Osteoblast (primary cell): Measurements from ENCODE around the gene HCAR2. TPM values are rescaled to one million over a fixed set of nuclear protein-coding genes. Genes with fewer than 3 reads are reported as not detected.
"Not testable (repeated sequence)": the region's sequence is repeated elsewhere in the genome, so short reads cannot be mapped to it uniquely, and the experiment has no call there.

Source experiments
- DNase-seq: peaks from one replicate; pipeline ENCODE4 v3.0.0; 2011; ENCODE audit warnings: low spot score, mixed read lengths; ENCODE audit not compliant: insufficient read length; ENCODE audit errors: missing footprints
- H2AFZ ChIP-seq: 2 replicates; pipeline ENCODE4 v1.6.0; 2011; ENCODE audit warnings: mild to moderate bottlenecking, low read length
- H3K27ac ChIP-seq: 2 replicates; pipeline ENCODE4 v1.5.1; 2011; ENCODE audit warnings: mild to moderate bottlenecking, low read depth, low read length, moderate library complexity
- H3K27me3 ChIP-seq: 2 replicates; pipeline ENCODE4 v1.6.0; 2012; ENCODE audit warnings: mild to moderate bottlenecking, control low read depth, inconsistent platforms, low read length, moderate library complexity; ENCODE audit not compliant: insufficient read depth
- H3K36me3 ChIP-seq: 2 replicates; pipeline ENCODE4 v1.5.1; 2011; ENCODE audit warnings: mild to moderate bottlenecking, low read length, control low read depth, moderate library complexity; ENCODE audit not compliant: insufficient read depth
- H3K4me1 ChIP-seq: 2 replicates; pipeline ENCODE4 v1.5.1; 2011; ENCODE audit warnings: mild to moderate bottlenecking, low read length, control low read depth, moderate library complexity; ENCODE audit not compliant: insufficient read depth
- H3K4me2 ChIP-seq: 2 replicates; pipeline ENCODE4 v1.6.0; 2011; ENCODE audit warnings: mild to moderate bottlenecking, low read length; ENCODE audit not compliant: insufficient read depth
- H3K4me3 ChIP-seq: fragments of 200-600 bp; sonication (generic); 3 replicates; pipeline ENCODE4 v1.5.1; 2012; ENCODE audit warnings: mild to moderate bottlenecking, low read length, inconsistent platforms; ENCODE audit not compliant: insufficient read depth
- H3K79me2 ChIP-seq: 2 replicates; pipeline ENCODE4 v1.6.0; 2012; ENCODE audit warnings: mild to moderate bottlenecking, low read length, control low read depth, inconsistent platforms; ENCODE audit not compliant: insufficient read depth
- H3K9me3 ChIP-seq: 2 replicates; pipeline ENCODE4 v1.5.1; 2011; ENCODE audit warnings: low read depth, low read length, control low read depth
- H4K20me1 ChIP-seq: 2 replicates; pipeline ENCODE4 v1.6.0; 2012; ENCODE audit warnings: mild to moderate bottlenecking, low read length, control low read depth; ENCODE audit not compliant: insufficient read depth
- CTCF ChIP-seq: IDR thresholded peaks from 2 replicates; pipeline ENCODE4 v1.5.1; 2011; ENCODE audit warnings: mild to moderate bottlenecking, low read depth, low read length, moderate library complexity; ENCODE audit errors: extremely low read depth
- total RNA-seq: library from RNA; depleted of rRNA; stranded (reverse); fragments of >200 nt; gene quantifications from 2 replicates; pipeline ENCODE4 v1.2.3, GENCODE V29; 2012

The HCAR2 gene
- total RNA-seq, 1 donor: not detected

GRCh38 chr12:122721057-122721545, 17.9 kb upstream of the HCAR2 start:
- no peak overlapping the region for H3K4me2 ChIP-seq
- peaks cover 4% of the 10 kb centered on the region for H3K4me1 ChIP-seq
- no peak overlapping the region for H2AFZ ChIP-seq
- H3K27ac ChIP-seq: no peak overlapping the region
- peaks cover 1% of the 10 kb centered on the region for H3K27me3 ChIP-seq
- H3K4me3 ChIP-seq: no peak overlapping the region
- no peaks in the 10 kb centered on the region for H3K36me3 ChIP-seq
- H3K79me2 ChIP-seq: no peaks in the 10 kb centered on the region
- H3K9me3 ChIP-seq: no peaks in the 10 kb centered on the region
- DNase-seq: no peak
- TF ChIP-seq CTCF: no peak
- H4K20me1 ChIP-seq: no peaks in the 10 kb centered on the region

- H3K4me3 ChIP-seq, H3K9me3 ChIP-seq, H3K27me3 ChIP-seq, H2AFZ ChIP-seq, H3K36me3 ChIP-seq, H3K4me2 ChIP-seq, H3K79me2 ChIP-seq, H3K27ac ChIP-seq, DNase-seq, H3K4me1 ChIP-seq, H4K20me1 ChIP-seq: not testable (repeated sequence)
These were observed 13.5 kb upstream of the HCAR2 start, which contains the start of gene HCAR3 for GRCh38 chr12:122716658-122717057. HCAR3 (minus strand) TSS chr12:122716811; CDS start chr12:122716737, 74 bp downstream.

GRCh38 chr12:122715211-122715610, 12.1 kb upstream of the HCAR2 start:
- not testable (repeated sequence) for H3K9me3 ChIP-seq, H3K4me3 ChIP-seq, DNase-seq

GRCh38 chr12:122713491-122714188, 10.5 kb upstream of the HCAR2 start:
- not testable (repeated sequence) for H3K9me3 ChIP-seq, H3K4me3 ChIP-seq, H3K79me2 ChIP-seq, H2AFZ ChIP-seq, H3K27me3 ChIP-seq, H3K36me3 ChIP-seq, DNase-seq, H3K4me1 ChIP-seq, H4K20me1 ChIP-seq, H3K4me2 ChIP-seq, H3K27ac ChIP-seq

More at GRCh38 chr12:122715211-122715610, 12.1 kb upstream of the HCAR2 start:
- H4K20me1 ChIP-seq, H3K4me2 ChIP-seq, H2AFZ ChIP-seq, H3K79me2 ChIP-seq, H3K27me3 ChIP-seq, H3K4me1 ChIP-seq, H3K36me3 ChIP-seq, H3K27ac ChIP-seq: not testable (repeated sequence)

GRCh38 chr12:122711266-122711665, 8.1 kb upstream of the HCAR2 start:
- H3K4me3 ChIP-seq, H2AFZ ChIP-seq, H3K27ac ChIP-seq, H3K4me1 ChIP-seq, DNase-seq, H4K20me1 ChIP-seq, H3K27me3 ChIP-seq, H3K79me2 ChIP-seq, H3K36me3 ChIP-seq, H3K9me3 ChIP-seq, H3K4me2 ChIP-seq: not testable (repeated sequence)

- H2AFZ ChIP-seq, H3K4me3 ChIP-seq, DNase-seq: not testable (repeated sequence)
These were observed 7.2 kb upstream of the HCAR2 start for GRCh38 chr12:122710341-122710740.

GRCh38 chr12:122709287-122709686, 6.1 kb upstream of the HCAR2 start:
- not testable (repeated sequence) for H3K4me2 ChIP-seq, H3K27me3 ChIP-seq, H3K36me3 ChIP-seq, DNase-seq, H3K79me2 ChIP-seq, H3K9me3 ChIP-seq, H2AFZ ChIP-seq, H4K20me1 ChIP-seq, H3K4me3 ChIP-seq, H3K27ac ChIP-seq, H3K4me1 ChIP-seq

More at GRCh38 chr12:122710341-122710740, 7.2 kb upstream of the HCAR2 start:
- H3K79me2 ChIP-seq, H3K36me3 ChIP-seq, H3K4me1 ChIP-seq, H3K27ac ChIP-seq, H3K27me3 ChIP-seq, H4K20me1 ChIP-seq, H3K9me3 ChIP-seq, H3K4me2 ChIP-seq: not testable (repeated sequence)

- H4K20me1 ChIP-seq, H3K4me1 ChIP-seq, DNase-seq, H3K27me3 ChIP-seq, H3K27ac ChIP-seq, H3K79me2 ChIP-seq, H3K9me3 ChIP-seq, H3K4me2 ChIP-seq, H2AFZ ChIP-seq, H3K4me3 ChIP-seq, H3K36me3 ChIP-seq: not testable (repeated sequence)
These were observed 684 bp upstream of the HCAR2 start for GRCh38 chr12:122703841-122704240.
